A673 (cell line): ENCODE results near the gene LMF1. TPM values are rescaled to one million over a fixed set of nuclear protein-coding genes. Genes with fewer than 3 reads are reported as not detected.

ENCODE experiments used
- BruUV-seq: library from RNA; stranded (reverse); fragments of 400-500 nt; replicated peaks from 2 replicates; lab custom pipeline; 2021; lab: Mats Ljungman, UMichigan
- CTCF ChIA-PET: fragments of 300-600 bp; sonication (Branson Sonifier 250); formaldehyde crosslinking; loops from one replicate; lab custom pipeline; 2022; ENCODE audit warnings: antibody characterized with exemption; lab: Charles Lee
- POLR2A ChIA-PET: fragments of 300-600 bp; sonication (Branson Sonifier 250); formaldehyde crosslinking; loops from one replicate; lab custom pipeline; 2022; ENCODE audit warnings: antibody characterized with exemption; ENCODE audit not compliant: low non-redundant PET; lab: Charles Lee
- DNase-seq: peaks from one replicate; pipeline ENCODE4 v3.0.0-alpha.2; 2015; ENCODE audit warnings: low spot score
- H3K27ac ChIP-seq: fragments of 200-600 bp; sonication (generic); 2 replicates; pipeline ENCODE4 v1.5.1; 2016; ENCODE audit warnings: mixed run types, low read depth, mild to moderate bottlenecking, mixed read lengths, antibody characterized with exemption, low read length; ENCODE audit not compliant: poor library complexity, severe bottlenecking
- H3K27me3 ChIP-seq: fragments of 200-600 bp; sonication (generic); replicated peaks from 2 replicates; pipeline ENCODE4 v1.6.1; 2017; ENCODE audit warnings: mixed run types, low read depth, mild to moderate bottlenecking, mixed read lengths, antibody characterized with exemption, low read length; ENCODE audit not compliant: insufficient read depth, poor library complexity
- H3K36me3 ChIP-seq: fragments of 200-600 bp; sonication (generic); 2 replicates; pipeline ENCODE4 v1.6.1; 2016; ENCODE audit warnings: mixed run types, mild to moderate bottlenecking, mixed read lengths, antibody characterized with exemption, low read length; ENCODE audit not compliant: insufficient read depth, poor library complexity, severe bottlenecking
- H3K4me1 ChIP-seq: fragments of 200-600 bp; sonication (generic); 2 replicates; pipeline ENCODE4 v1.6.1; 2017; ENCODE audit warnings: mixed run types, mild to moderate bottlenecking, mixed read lengths, antibody characterized with exemption, low read length; ENCODE audit not compliant: insufficient read depth, poor library complexity, severe bottlenecking
- H3K4me3 ChIP-seq: fragments of 200-600 bp; sonication (generic); 2 replicates; pipeline ENCODE4 v1.5.1; 2016; ENCODE audit warnings: low read depth, mixed run types, mild to moderate bottlenecking, mixed read lengths, low read length; ENCODE audit not compliant: poor library complexity, severe bottlenecking
- H3K9me3 ChIP-seq: fragments of 200-600 bp; sonication (generic); 2 replicates; pipeline ENCODE4 v1.6.1; 2016; ENCODE audit warnings: mixed run types, low read depth, mild to moderate bottlenecking, mixed read lengths, antibody characterized with exemption, low read length; ENCODE audit not compliant: poor library complexity, severe bottlenecking
- CTCF ChIP-seq: fragments of 300-800, 200-600 bp; sonication (generic); conservative IDR thresholded peaks from 2 replicates; pipeline ENCODE4 v1.5.1; 2017; ENCODE audit warnings: low read depth, mild to moderate bottlenecking, antibody characterized with exemption, low read length, moderate library complexity, mixed read lengths
- EZH2 ChIP-seq: fragments of 200-600 bp; sonication (generic); IDR thresholded peaks from 2 replicates; pipeline ENCODE4 v1.6.1; 2017; ENCODE audit warnings: borderline replicate concordance, low read depth, mild to moderate bottlenecking, mixed read lengths, antibody characterized with exemption, low read length; ENCODE audit not compliant: poor library complexity, severe bottlenecking
- intact Hi-C: fragments of 100-400 bp; cut with micrococcal nuclease; formaldehyde crosslinking; loops from one replicate; pipeline ENCODE4 v1.10.0; 2022; ENCODE audit not compliant: unreplicated experiment
- total RNA-seq: library from RNA; stranded (reverse); gene quantifications from 2 replicates; pipeline ENCODE4 v1.2.3, GENCODE V29; 2021

LMF1 gene
- total RNA-seq, 1 experiment from 2014 or later, result 21.0 TPM

GRCh38 chr16:886802-887731 lies 83.7 kb downstream of the LMF1 start:
- Histone ChIP-seq H3K27ac (no peak overlapping the region), H3K9me3 (no peaks in the 10 kb centered on the region), H3K36me3 (no peaks in the 10 kb centered on the region), H3K4me1 (peaks cover 7% of the 10 kb centered on the region), H3K4me3 (no peak overlapping the region), H3K27me3 (no peaks in the 10 kb centered on the region)
- no peak for DNase-seq
- BruUV-seq, result no TSS peak
- TF ChIP-seq EZH2, result no peak
- TF ChIP-seq CTCF, result no peak
- POLR2A ChIA-PET, result no interaction called here
- CTCF ChIA-PET, result no interaction called here
- intact Hi-C loops, result no loop called here

DNA sequence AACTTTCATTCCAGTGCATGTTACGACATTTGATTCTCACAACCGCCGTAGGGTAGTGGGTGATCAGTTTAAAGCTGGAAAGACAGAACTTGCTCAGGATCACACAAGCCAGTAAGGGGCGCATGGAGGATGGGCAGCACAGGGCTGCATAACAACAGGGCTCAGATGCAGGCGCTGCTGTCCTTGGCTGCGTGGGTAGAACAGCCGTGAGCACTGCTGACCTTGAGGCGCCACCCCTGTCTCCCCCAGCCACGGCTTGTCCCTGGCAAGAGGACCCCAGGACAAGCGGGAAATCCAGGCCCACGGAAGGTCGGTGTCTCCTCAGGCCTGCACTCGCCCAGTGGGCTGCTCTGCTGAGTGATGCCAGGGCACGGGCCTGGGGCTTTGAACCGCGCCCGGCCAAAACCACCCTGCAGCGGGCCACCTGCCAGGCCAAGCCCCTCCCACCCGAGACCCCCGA lies 84.7 kb downstream of the LMF1 start:
- Histone ChIP-seq H3K36me3 (no peaks in the 10 kb centered on the region), H3K9me3 (no peaks in the 10 kb centered on the region), H3K4me3 (no peak overlapping the region), H3K27me3 (no peaks in the 10 kb centered on the region), H3K27ac (no peak overlapping the region), H3K4me1 (peaks cover 7% of the 10 kb centered on the region)
- TF ChIP-seq CTCF (no peak), EZH2 (no peak)
- no TSS peak for BruUV-seq
- POLR2A ChIA-PET, result no interaction called here
- DNase-seq, result no peak
- intact Hi-C loops, result no loop called here
- CTCF ChIA-PET, result no interaction called here

DNA sequence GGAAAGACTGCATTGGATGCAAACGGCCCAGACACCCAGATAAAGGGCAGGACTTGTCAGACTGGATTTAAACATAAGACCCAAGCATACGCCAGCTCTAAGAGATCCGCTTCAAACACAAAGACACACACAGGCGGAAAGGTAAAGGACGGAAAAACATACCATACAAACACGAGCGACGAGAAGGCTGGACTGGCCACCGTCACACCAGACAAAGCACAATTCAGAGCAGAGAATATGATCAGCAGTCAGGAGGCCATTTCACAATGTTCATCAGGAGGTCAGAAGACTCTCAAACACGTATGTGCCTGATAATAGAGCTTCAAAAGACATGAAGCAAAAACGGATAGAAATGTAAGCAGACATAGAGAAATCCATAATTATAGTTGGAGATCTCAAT lies 85.4 kb downstream of the LMF1 start:
- POLR2A ChIA-PET, result no interaction called here
- CTCF ChIA-PET, result no interaction called here
- Histone ChIP-seq H3K4me1 (peaks cover 3% of the 10 kb centered on the region), H3K27me3 (no peaks in the 10 kb centered on the region), H3K36me3 (no peaks in the 10 kb centered on the region), H3K27ac (no peak overlapping the region), H3K4me3 (no peak overlapping the region), H3K9me3 (no peaks in the 10 kb centered on the region)
- intact Hi-C loops, result no loop called here
- TF ChIP-seq CTCF (no peak), EZH2 (no peak)
- no TSS peak for BruUV-seq
- DNase-seq, result no peak
